Smooth muscle cell (in vitro differentiated cells): ENCODE data around the gene SMIM35. TPM values are rescaled to one million over a fixed set of nuclear protein-coding genes. Genes with fewer than 3 reads are reported as not detected.

Experiments
- DNase-seq: peaks from one replicate; lab custom pipeline; 2025; ENCODE audit not compliant: unreplicated experiment; lab: John Stamatoyannopoulos, UW
- H2AFZ ChIP-seq: fragments of 200-600 bp; sonication (generic); 2 replicates; pipeline ENCODE4 v1.6.0; 2016; ENCODE audit warnings: antibody characterized with exemption, low read depth, mild to moderate bottlenecking
- H3F3A ChIP-seq: fragments of 200-600 bp; sonication (generic); 2 replicates; pipeline ENCODE4 v1.6.0; 2017; ENCODE audit warnings: antibody characterized with exemption, low read depth
- H3K27ac ChIP-seq: fragments of 200-600 bp; sonication (generic); 2 replicates; pipeline ENCODE4 v1.5.1; 2016; ENCODE audit warnings: low read depth, mild to moderate bottlenecking
- H3K27me3 ChIP-seq: fragments of 200-600 bp; sonication (generic); 2 replicates; pipeline ENCODE4 v1.6.1; 2016; ENCODE audit warnings: low read depth, mild to moderate bottlenecking
- H3K36me3 ChIP-seq: fragments of 200-600 bp; sonication (generic); 2 replicates; pipeline ENCODE4 v1.5.1; 2016; ENCODE audit warnings: low read depth
- H3K4me1 ChIP-seq: fragments of 200-600 bp; sonication (generic); 2 replicates; pipeline ENCODE4 v1.5.1; 2016; ENCODE audit warnings: low read depth
- H3K4me2 ChIP-seq: fragments of 200-600 bp; sonication (generic); 2 replicates; pipeline ENCODE4 v1.6.0; 2016; ENCODE audit warnings: mild to moderate bottlenecking
- H3K4me3 ChIP-seq: fragments of 200-600 bp; sonication (generic); 2 replicates; pipeline ENCODE4 v1.5.1; 2016; ENCODE audit warnings: mild to moderate bottlenecking
- H3K79me2 ChIP-seq: fragments of 200-600 bp; sonication (generic); 2 replicates; pipeline ENCODE4 v1.6.0; 2016; ENCODE audit warnings: low read depth, mild to moderate bottlenecking
- H3K9ac ChIP-seq: fragments of 200-600 bp; sonication (generic); 2 replicates; pipeline ENCODE4 v1.6.0; 2016; ENCODE audit warnings: low read depth
- H3K9me3 ChIP-seq: fragments of 200-600 bp; sonication (generic); replicated peaks from 2 replicates; pipeline ENCODE4 v1.5.1; 2016; ENCODE audit warnings: low read depth
- H4K20me1 ChIP-seq: fragments of 200-600 bp; sonication (generic); 2 replicates; pipeline ENCODE4 v1.6.0; 2016; ENCODE audit warnings: low read depth
- CTCF ChIP-seq: fragments of 200-600 bp; sonication (generic); IDR thresholded peaks from 2 replicates; pipeline ENCODE4 v1.5.1; 2017; ENCODE audit warnings: borderline replicate concordance, mild to moderate bottlenecking, antibody characterized with exemption; ENCODE audit not compliant: insufficient read depth, poor library complexity, severe bottlenecking
- WGBS: methylation state at CpG from one replicate; pipeline ENCODE4 v1.1.7; 2016; ENCODE audit warnings: low lambda C conversion rate; 5-methylcytosine and 5-hydroxymethylcytosine counted together
- polyA plus RNA-seq: library from polyadenylated mRNA; unstranded; fragments of >200 nt; fragmentation: Nextera tagmentation; extraction: Ambion mirVana; gene quantifications from 2 replicates; pipeline ENCODE4 v1.2.1, GENCODE V29; 2016
- total RNA-seq: library from RNA; depleted of rRNA; stranded (reverse); fragments of >200 nt; gene quantifications from 2 replicates; pipeline ENCODE4 v1.2.3, GENCODE V29; 2014

SMIM35 gene
- total and polyA plus RNA-seq, 2 experiments from 2014 or later: not detected

GRCh38 chr11:118056806-118057205 lies 30.0 kb downstream of the SMIM35 start:
- H3K9ac ChIP-seq: no peak overlapping the region
- H3F3A ChIP-seq: no peaks in the 10 kb centered on the region
- no peaks in the 10 kb centered on the region for H3K79me2 ChIP-seq
- no peaks in the 10 kb centered on the region for H3K4me1 ChIP-seq
- H3K27me3 ChIP-seq: peaks cover 7% of the 10 kb centered on the region
- WGBS: 92% methylated on average over 8 of the region's 8 CpGs
- DNase-seq: no peak
- no peak overlapping the region for H2AFZ ChIP-seq
- H3K4me3 ChIP-seq: no peak overlapping the region
- H4K20me1 ChIP-seq: no peaks in the 10 kb centered on the region
- no peaks in the 10 kb centered on the region for H3K9me3 ChIP-seq
- H3K27ac ChIP-seq: no peak overlapping the region
- no peaks in the 10 kb centered on the region for H3K36me3 ChIP-seq
- H3K4me2 ChIP-seq: no peak overlapping the region
- no peak for TF ChIP-seq CTCF

- no peaks in the 10 kb centered on the region for H4K20me1 ChIP-seq
- H3K4me3 ChIP-seq: no peak overlapping the region
- H3K27ac ChIP-seq: no peak overlapping the region
- H3K79me2 ChIP-seq: no peaks in the 10 kb centered on the region
- no peak overlapping the region for H3K9ac ChIP-seq
- no peaks in the 10 kb centered on the region for H3K36me3 ChIP-seq
- H3F3A ChIP-seq: no peaks in the 10 kb centered on the region
- H3K4me2 ChIP-seq: no peak overlapping the region
- H2AFZ ChIP-seq: no peak overlapping the region
- H3K4me1 ChIP-seq: no peaks in the 10 kb centered on the region
- no peak for DNase-seq
- peaks cover 7% of the 10 kb centered on the region for H3K27me3 ChIP-seq
- no peaks in the 10 kb centered on the region for H3K9me3 ChIP-seq
- TF ChIP-seq CTCF: no peak
- WGBS: 97% methylated on average over 7 of the region's 7 CpGs
Observed at GRCh38 chr11:118055966-118056365, 30.8 kb downstream of the SMIM35 start.

- Histone ChIP-seq H3K27ac (no peak overlapping the region), H3F3A (no peaks in the 10 kb centered on the region), H3K9me3 (no peaks in the 10 kb centered on the region), H2AFZ (no peak overlapping the region), H3K9ac (no peak overlapping the region), H3K4me1 (no peaks in the 10 kb centered on the region), H3K27me3 (peaks cover 7% of the 10 kb centered on the region), H4K20me1 (no peaks in the 10 kb centered on the region), H3K4me2 (no peak overlapping the region), H3K79me2 (no peaks in the 10 kb centered on the region), H3K36me3 (no peaks in the 10 kb centered on the region), H3K4me3 (no peak overlapping the region)
- 95% methylated on average over 12 of the region's 12 CpGs for WGBS
- no peak for TF ChIP-seq CTCF
- DNase-seq: no peak
Observed at GRCh38 chr11:118054712-118055640, 31.8 kb downstream of the SMIM35 start.
